DOHH2 (cell line): ENCODE results near the gene GDPGP1.

ENCODE experiments used
- H3F3A ChIP-seq: fragments of 200-600 bp; sonication (generic), shearing (Covaris generic); 2 replicates; pipeline ENCODE4 v1.6.0; 2016; ENCODE audit warnings: antibody characterized with exemption, mild to moderate bottlenecking; ENCODE audit not compliant: control insufficient read depth, insufficient read depth
- H3K27ac ChIP-seq: fragments of 200-600 bp; sonication (generic); 2 replicates; pipeline ENCODE4 v1.5.1; 2014; ENCODE audit warnings: low read depth, mild to moderate bottlenecking, low read length, moderate library complexity
- H3K27me3 ChIP-seq: fragments of 200-600 bp; sonication (generic); 2 replicates; pipeline ENCODE4 v1.6.1; 2014; ENCODE audit warnings: mild to moderate bottlenecking, low read length, mixed read lengths; ENCODE audit not compliant: control insufficient read depth
- H3K36me3 ChIP-seq: fragments of 200-600 bp; sonication (generic); 2 replicates; pipeline ENCODE4 v1.6.1; 2014; ENCODE audit warnings: mild to moderate bottlenecking, low read length, moderate library complexity, mixed read lengths; ENCODE audit not compliant: control insufficient read depth
- H3K4me1 ChIP-seq: fragments of 200-600 bp; sonication (generic); 2 replicates; pipeline ENCODE4 v1.6.1; 2014; ENCODE audit warnings: mild to moderate bottlenecking, low read length, mixed read lengths; ENCODE audit not compliant: control insufficient read depth
- H3K4me2 ChIP-seq: fragments of 200-600 bp; sonication (generic); 2 replicates; pipeline ENCODE4 v1.6.0; 2014; ENCODE audit warnings: mild to moderate bottlenecking, low read length, moderate library complexity
- H3K4me3 ChIP-seq: fragments of 200-600 bp; sonication (generic); 2 replicates; pipeline ENCODE4 v1.5.1; 2014; ENCODE audit warnings: mild to moderate bottlenecking, low read length, mixed read lengths
- H3K79me2 ChIP-seq: fragments of 200-600 bp; sonication (generic); 2 replicates; pipeline ENCODE4 v1.6.1; 2014; ENCODE audit warnings: mild to moderate bottlenecking, low read length, mixed read lengths; ENCODE audit not compliant: control insufficient read depth
- H3K9me2 ChIP-seq: fragments of 200-600 bp; sonication (generic); replicated peaks from 2 replicates; pipeline ENCODE4 v1.6.1; 2014; ENCODE audit warnings: mild to moderate bottlenecking, low read length, mixed read lengths; ENCODE audit not compliant: control insufficient read depth
- H3K9me3 ChIP-seq: fragments of 200-600 bp; sonication (generic); 2 replicates; pipeline ENCODE4 v1.6.1; 2014; ENCODE audit warnings: antibody characterized with exemption, low read length, mixed read lengths; ENCODE audit not compliant: control insufficient read depth, insufficient read depth
- H4K20me1 ChIP-seq: fragments of 200-600 bp; sonication (generic); 2 replicates; pipeline ENCODE4 v1.6.0; 2014; ENCODE audit warnings: low read depth, mild to moderate bottlenecking, antibody characterized with exemption, low read length, moderate library complexity; ENCODE audit not compliant: control insufficient read depth, insufficient read depth
- CTCF ChIP-seq: fragments of 200-600 bp; sonication (generic); IDR thresholded peaks from one replicate; pipeline ENCODE4 v1.5.1; 2014; ENCODE audit warnings: antibody characterized with exemption, mild to moderate bottlenecking, low read depth, low read length; ENCODE audit not compliant: poor library complexity, severe bottlenecking
- EZH2phosphoT487 ChIP-seq: fragments of 200-600 bp; sonication (generic); IDR thresholded peaks from 2 replicates; pipeline ENCODE4 v1.6.1; 2017; ENCODE audit warnings: borderline replicate concordance, mild to moderate bottlenecking, antibody characterized with exemption, low read length, moderate library complexity, mixed read lengths

Gene GDPGP1

GRCh38 chr15:90213122-90213817, 20.7 kb upstream of the GDPGP1 start:
- no peak overlapping the region for H3K4me3 ChIP-seq
- no peaks in the 10 kb centered on the region for H3K79me2 ChIP-seq
- no peak overlapping the region for H3K27ac ChIP-seq
- no peaks in the 10 kb centered on the region; the same call in 1 of the 2 replicates for H3F3A ChIP-seq
- H3K4me1 ChIP-seq: peaks cover 38% of the 10 kb centered on the region
- no peaks in the 10 kb centered on the region for H3K9me3 ChIP-seq
- H3K27me3 ChIP-seq: no peaks in the 10 kb centered on the region
- no peaks in the 10 kb centered on the region for H3K36me3 ChIP-seq
- no peak for TF ChIP-seq EZH2phosphoT487
- no peaks in the 10 kb centered on the region for H4K20me1 ChIP-seq
- H3K9me2 ChIP-seq: no peaks in the 10 kb centered on the region
- peak overlapping the region; percentile 12; the same call in 1 of the 2 replicates for H3K4me2 ChIP-seq

- Histone ChIP-seq H3F3A (no peaks in the 10 kb centered on the region; the same call in 1 of the 2 replicates), H3K36me3 (no peaks in the 10 kb centered on the region), H3K4me3 (no peak overlapping the region), H4K20me1 (no peaks in the 10 kb centered on the region), H3K4me1 (peaks cover 38% of the 10 kb centered on the region), H3K27me3 (no peaks in the 10 kb centered on the region), H3K4me2 (peak overlapping the region; percentile 12; the same call in 1 of the 2 replicates), H3K9me3 (no peaks in the 10 kb centered on the region), H3K9me2 (no peaks in the 10 kb centered on the region), H3K79me2 (no peaks in the 10 kb centered on the region), H3K27ac (no peak overlapping the region)
- no peak for TF ChIP-seq EZH2phosphoT487
- no peak for TF ChIP-seq CTCF
Measured at GRCh38 chr15:90213818-90214204, 20.2 kb upstream of the GDPGP1 start.

GRCh38 chr15:90214553-90215196, 19.3 kb upstream of the GDPGP1 start:
- peak overlapping the region; percentile 0; the same call in 1 of the 2 replicates for H3K4me2 ChIP-seq
- no peaks in the 10 kb centered on the region for H3K9me2 ChIP-seq
- H3K27ac ChIP-seq: peak overlapping the region; percentile 2; the same call in 1 of the 2 replicates
- no peaks in the 10 kb centered on the region; the same call in 1 of the 2 replicates for H3F3A ChIP-seq
- H3K79me2 ChIP-seq: no peaks in the 10 kb centered on the region
- TF ChIP-seq EZH2phosphoT487: no peak
- TF ChIP-seq CTCF: no peak
- peaks cover 46% of the 10 kb centered on the region for H3K4me1 ChIP-seq
- H4K20me1 ChIP-seq: no peaks in the 10 kb centered on the region
- no peak overlapping the region for H3K4me3 ChIP-seq
- no peaks in the 10 kb centered on the region for H3K9me3 ChIP-seq
- no peaks in the 10 kb centered on the region for H3K36me3 ChIP-seq
- no peaks in the 10 kb centered on the region for H3K27me3 ChIP-seq
